GM12865 (cell line): ENCODE results near the gene DRD2.

ENCODE experiments used
- DNase-seq: peaks from one replicate; pipeline ENCODE4 v3.0.0; 2010; ENCODE audit warnings: low read depth
- H3K4me3 ChIP-seq: 2 replicates; pipeline ENCODE4 v1.5.1; 2011; ENCODE audit warnings: mild to moderate bottlenecking, low read depth, low read length, control low read depth
- TF ChIP-seq, protein P1 (sequence below): IDR thresholded peaks from 2 replicates; pipeline ENCODE4 v1.5.1; 2011; ENCODE audit warnings: low read length, control low read depth, low read depth, inconsistent platforms; ENCODE audit not compliant: insufficient read depth; ENCODE audit errors: missing control alignments

The DRD2 gene

DNA sequence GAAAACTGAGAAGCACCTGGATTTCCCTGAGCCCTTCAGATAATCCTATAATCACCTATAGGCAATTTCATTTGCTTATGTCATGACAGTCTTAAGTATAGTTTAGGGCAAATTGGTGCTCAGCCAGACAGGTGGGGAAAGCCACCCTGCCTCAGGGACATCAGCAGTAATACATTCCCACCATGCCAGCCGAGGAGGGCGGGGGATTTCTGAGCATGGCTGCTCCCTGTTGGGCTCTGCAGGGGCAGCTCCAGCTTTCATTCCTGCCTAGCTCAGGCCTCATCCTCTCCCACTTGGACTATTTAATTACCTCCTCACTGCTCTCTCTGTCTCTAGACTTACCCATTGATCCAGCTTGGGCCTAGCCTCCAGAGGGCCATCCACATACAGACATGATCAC is 9.0 kb upstream of the DRD2 start:
- DNase-seq = no peak
- TF ChIP-seq, protein P1, sequence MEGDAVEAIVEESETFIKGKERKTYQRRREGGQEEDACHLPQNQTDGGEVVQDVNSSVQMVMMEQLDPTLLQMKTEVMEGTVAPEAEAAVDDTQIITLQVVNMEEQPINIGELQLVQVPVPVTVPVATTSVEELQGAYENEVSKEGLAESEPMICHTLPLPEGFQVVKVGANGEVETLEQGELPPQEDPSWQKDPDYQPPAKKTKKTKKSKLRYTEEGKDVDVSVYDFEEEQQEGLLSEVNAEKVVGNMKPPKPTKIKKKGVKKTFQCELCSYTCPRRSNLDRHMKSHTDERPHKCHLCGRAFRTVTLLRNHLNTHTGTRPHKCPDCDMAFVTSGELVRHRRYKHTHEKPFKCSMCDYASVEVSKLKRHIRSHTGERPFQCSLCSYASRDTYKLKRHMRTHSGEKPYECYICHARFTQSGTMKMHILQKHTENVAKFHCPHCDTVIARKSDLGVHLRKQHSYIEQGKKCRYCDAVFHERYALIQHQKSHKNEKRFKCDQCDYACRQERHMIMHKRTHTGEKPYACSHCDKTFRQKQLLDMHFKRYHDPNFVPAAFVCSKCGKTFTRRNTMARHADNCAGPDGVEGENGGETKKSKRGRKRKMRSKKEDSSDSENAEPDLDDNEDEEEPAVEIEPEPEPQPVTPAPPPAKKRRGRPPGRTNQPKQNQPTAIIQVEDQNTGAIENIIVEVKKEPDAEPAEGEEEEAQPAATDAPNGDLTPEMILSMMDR = no peak
- no peak overlapping the region for H3K4me3 ChIP-seq

DNA sequence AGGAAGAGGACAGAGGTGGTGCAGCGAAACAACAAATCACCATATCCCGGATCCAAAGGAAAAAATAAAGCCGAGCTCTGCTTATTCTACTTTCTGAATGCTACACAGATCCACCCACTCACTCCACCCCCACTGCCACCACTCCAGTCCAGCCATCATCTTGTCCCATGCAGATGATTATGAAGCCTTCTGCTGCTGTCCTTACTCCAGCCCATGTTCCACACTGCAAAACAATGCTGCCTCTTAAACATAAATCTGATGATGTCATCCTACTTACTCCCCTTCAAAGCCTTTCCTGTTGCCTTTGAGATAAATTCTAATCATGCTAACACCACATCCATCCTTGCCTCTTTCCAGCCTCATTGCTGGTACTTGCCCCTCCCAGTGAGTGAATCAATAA is 6.5 kb upstream of the DRD2 start:
- DNase-seq = no peak
- TF ChIP-seq, protein P1 = no peak

DNA sequence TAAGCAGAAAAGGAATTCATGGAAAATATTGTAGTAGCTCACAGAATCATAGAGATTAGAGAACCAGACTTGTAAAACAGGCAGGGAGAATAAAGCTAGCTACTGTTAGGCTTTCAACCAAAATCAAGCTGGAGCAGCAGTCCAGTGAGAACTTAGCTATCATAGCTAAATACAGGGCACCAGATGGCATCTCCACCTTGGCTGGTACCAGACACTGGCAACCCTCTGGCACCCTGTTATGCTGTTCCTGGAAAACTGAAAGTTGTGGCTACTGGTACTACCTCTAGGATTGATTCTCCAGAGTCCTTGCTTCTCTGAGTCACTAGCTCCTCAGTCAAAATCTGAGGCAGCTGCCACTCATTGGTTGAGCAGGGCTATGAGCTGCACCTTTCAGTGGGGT is 6.0 kb upstream of the DRD2 start:
- no peak for DNase-seq
- H3K4me3 ChIP-seq = no peak overlapping the region
- TF ChIP-seq, protein P1 = no peak

More for the DNA sequence above, 6.5 kb upstream of the DRD2 start:
- no peak overlapping the region for H3K4me3 ChIP-seq

DNA sequence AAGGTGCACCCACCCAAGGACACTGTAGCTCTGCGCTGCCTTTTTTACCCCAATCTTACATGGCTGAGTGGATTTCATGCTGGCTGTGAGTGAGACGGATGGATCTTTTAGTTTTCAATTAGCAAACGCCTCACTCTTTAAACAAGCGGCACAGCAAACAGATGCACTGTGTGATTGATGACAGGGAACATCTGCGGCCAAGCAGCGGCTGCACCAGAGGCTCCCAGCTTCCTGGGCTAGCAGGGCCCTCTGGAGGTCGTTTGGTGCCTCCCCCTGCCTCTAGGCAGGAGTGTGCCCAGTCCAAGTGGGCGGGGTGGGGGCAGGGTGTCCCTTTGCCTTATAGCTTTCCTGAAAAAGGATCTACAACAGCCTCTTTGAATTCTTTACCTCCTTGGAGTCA is 2.1 kb upstream of the DRD2 start:
- peak; percentile 7 for DNase-seq
- no peak overlapping the region for H3K4me3 ChIP-seq
- TF ChIP-seq, protein P1 = peak; percentile 6

DNA sequence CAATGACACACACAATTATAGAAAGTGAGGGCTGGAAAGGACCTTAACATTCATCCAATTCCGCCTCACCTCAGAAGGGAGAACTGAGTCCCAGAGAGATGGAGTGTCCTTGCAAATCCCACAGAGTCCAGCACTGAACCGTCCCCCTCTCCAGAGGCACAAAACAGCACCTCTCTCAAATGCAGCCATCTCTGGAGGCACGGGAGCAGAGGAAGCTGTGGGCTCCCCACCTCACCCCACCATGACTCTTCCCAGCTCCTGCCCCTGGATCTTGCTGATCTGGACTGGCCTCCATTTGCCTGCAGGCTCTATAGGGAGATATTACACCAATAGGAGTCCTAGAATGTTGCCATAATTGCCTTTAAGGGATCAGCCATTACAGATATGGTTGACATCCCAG is 1.4 kb upstream of the DRD2 start:
- TF ChIP-seq, protein P1 = no peak
- DNase-seq = no peak
- no peak overlapping the region for H3K4me3 ChIP-seq

DNA sequence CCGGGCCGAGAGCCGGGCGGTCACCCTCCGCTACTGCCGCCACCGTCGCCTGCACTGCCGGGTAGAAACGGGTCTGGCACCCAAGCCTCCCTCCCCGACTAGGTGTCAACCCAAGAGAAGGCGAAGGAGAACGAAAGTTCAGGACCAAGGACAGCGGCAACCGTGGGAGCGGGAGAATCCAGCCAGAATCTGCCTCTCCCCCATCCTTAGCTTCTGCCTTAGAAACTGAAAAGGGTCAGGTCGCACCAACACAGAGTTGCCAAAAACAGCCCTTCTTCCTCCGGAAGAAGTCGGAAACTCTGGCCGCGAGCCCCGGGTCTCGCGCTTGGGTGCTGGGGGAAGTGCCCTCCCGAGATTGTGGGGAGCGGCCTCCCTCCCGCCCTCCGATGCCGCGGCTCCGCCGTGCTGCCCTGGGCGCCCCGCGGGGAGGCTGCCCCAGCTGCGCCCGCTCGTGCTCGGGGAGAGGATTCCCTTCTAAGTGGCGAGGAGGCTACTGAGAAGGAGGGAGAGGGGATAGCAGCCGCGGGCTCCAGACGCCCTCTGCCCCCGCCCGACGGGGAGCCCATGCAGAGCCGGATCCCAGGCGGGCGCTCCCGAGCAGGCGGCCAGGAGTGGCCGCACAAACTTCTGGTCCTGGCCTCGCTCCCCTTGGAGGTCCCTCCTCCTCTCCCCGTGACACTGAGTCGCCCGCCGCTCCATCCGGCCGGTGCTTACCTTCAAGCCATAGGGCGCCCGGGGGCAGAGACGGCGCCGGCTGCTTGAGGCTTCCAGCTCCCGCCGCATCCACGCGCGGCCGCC is 637 bp downstream of the DRD2 start:
- no peak overlapping the region for H3K4me3 ChIP-seq
- TF ChIP-seq, protein P1 = no peak
- DNase-seq = peak; percentile 31

DNA sequence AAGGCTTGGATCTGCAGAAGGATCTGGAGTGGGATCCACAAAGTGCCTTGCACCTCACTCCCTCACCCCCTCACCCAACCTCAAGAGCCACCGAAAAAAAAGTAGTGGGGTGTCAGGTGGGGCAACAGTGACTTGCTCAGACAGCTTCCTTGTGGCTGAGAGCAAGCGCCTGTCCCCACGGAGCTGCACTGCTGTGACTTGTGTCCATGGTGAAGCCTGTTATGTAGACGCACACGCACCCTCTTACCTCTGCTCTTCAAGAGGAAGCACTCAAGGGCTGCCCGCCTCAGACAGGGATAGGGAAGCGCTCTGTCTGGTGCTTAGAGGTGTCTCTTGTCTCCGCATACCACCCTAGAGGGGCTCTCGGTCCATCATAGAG is 1.2 kb downstream of the DRD2 start:
- no peak for DNase-seq
- H3K4me3 ChIP-seq = no peak overlapping the region
- TF ChIP-seq, protein P1 = no peak
